ENCODE results near the gene EHHADH. TPM values are rescaled to one million over a fixed set of nuclear protein-coding genes. Genes with fewer than 3 reads are reported as not detected.
A peak's percentile ranks its signal among the peaks of the same experiment; 100 is the strongest.

EHHADH gene
- total and polyA plus RNA-seq, 2 of the 13 experiments (the other 11 are each of a cell fraction or from before 2014, with no cell fraction given) = 14.5 to 38.9 TPM

- TF ChIP-seq TOPORS (CRISPR knock-in tag; IDR thresholded peaks at IDR 0.05) (no peak), ZNF672 (CRISPR knock-in tag; IDR thresholded peaks at IDR 0.05) (no peak), ZNF552 (CRISPR knock-in tag; IDR thresholded peaks at IDR 0.05; ENCODE audit: borderline replicate concordance) (no peak), ZNF570 (CRISPR knock-in tag; IDR thresholded peaks at IDR 0.05; ENCODE audit: borderline replicate concordance) (0 out of 2 replicates have a peak, but pooled peaks have one; percentile 47), GABPB1 (CRISPR knock-in tag; IDR thresholded peaks at IDR 0.05) (peak; percentile 75), HNRNPK (IDR thresholded peaks at IDR 0.05; ENCODE audit: low read depth, low read length, poor library complexity, severe bottlenecking) (peak; percentile 46), ZNF225 (CRISPR knock-in tag; IDR thresholded peaks at IDR 0.05) (no peak), ZFX (CRISPR knock-in tag; IDR thresholded peaks at IDR 0.05; ENCODE audit: low read depth) (peak; percentile 82), HIVEP1 (CRISPR knock-in tag; IDR thresholded peaks at IDR 0.05) (no peak), SAP130 (CRISPR knock-in tag; IDR thresholded peaks at IDR 0.05; ENCODE audit: low read depth) (peak; percentile 75), ZNF878 (CRISPR knock-in tag; IDR thresholded peaks at IDR 0.05) (no peak), CCDC6 (CRISPR knock-in tag; IDR thresholded peaks at IDR 0.05) (peak; percentile 43; the same call in 1 of the 2 replicates), ZNF775 (CRISPR knock-in tag; IDR thresholded peaks at IDR 0.05; ENCODE audit: borderline replicate concordance) (no peak), ZNF792 (CRISPR knock-in tag; IDR thresholded peaks at IDR 0.05) (0 out of 2 replicates have a peak, but pooled peaks have one; percentile 18), ZNF839 (CRISPR knock-in tag; IDR thresholded peaks at IDR 0.05; ENCODE audit: borderline replicate concordance) (no peak), ZBTB40 (IDR thresholded peaks at IDR 0.05) (no peak), ZBTB40 (CRISPR knock-in tag; IDR thresholded peaks at IDR 0.05) (peak; percentile 55; the same call in 1 of the 2 replicates), CEBPG (CRISPR knock-in tag; IDR thresholded peaks at IDR 0.05) (peak; percentile 24; the same call in 1 of the 2 replicates), ZNF10 (CRISPR knock-in tag; IDR thresholded peaks at IDR 0.05; ENCODE audit: borderline replicate concordance, low read depth) (no peak), E2F5 (CRISPR knock-in tag; conservative IDR thresholded peaks at IDR 0.05) (no peak; the same call in 1 of the 2 replicates)
Observed at GRCh38 chr3:185253645-185254410, at the start of gene EHHADH (continued).
